Measurements from ENCODE around the gene ABCC1. TPM values are rescaled to one million over a fixed set of nuclear protein-coding genes. Genes with fewer than 3 reads are reported as not detected.
A peak's percentile ranks its signal among the peaks of the same experiment; 100 is the strongest.

ABCC1 gene
- total RNA-seq, 4 donors from 2014 or later = 24.3 to 32.2 (median 25.7) TPM

DNA sequence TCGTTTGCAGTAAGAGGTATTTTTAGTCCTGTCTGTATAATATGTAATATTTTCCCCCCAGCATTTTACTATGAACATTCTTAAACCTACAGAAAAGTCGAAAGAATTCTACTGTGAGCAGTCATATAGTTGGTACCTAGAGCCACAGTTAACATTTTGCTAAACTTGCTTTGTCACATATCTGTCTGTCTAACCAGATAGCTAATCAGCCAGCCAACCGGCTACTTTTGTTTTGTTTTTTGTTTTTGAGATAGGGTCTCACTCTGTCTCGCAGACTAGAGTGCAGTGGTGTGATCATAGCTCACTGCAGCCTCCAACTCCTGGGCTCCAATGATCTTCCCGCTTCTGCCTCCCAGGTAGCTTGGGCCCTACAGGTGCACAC is 73.3 kb downstream of the ABCC1 start:
- peaks cover 0 to 28% (median 0%) of the 10 kb centered on the region in 3 donors for H3K36me3 ChIP-seq
- H3K27me3 ChIP-seq = no peaks in the 10 kb centered on the region
- peaks cover 0 to 35% (median 10%) of the 10 kb centered on the region in 4 donors for H3K4me1 ChIP-seq
- no peaks in the 10 kb centered on the region for H3K9me3 ChIP-seq
- 82% methylated on average over 5 of the region's 5 CpGs for WGBS, 2 donors
- no peak for DNase-seq (ENCODE audit: low spot score in 2 of 2)
- H3K27ac ChIP-seq = peak overlapping the region in 2 of 4 donors; percentile 32 to 75
- TF ChIP-seq CTCF (IDR thresholded peaks at IDR 0.05) = no peak
- TF ChIP-seq EP300 (IDR thresholded peaks at IDR 0.05) = no peak
- TF ChIP-seq POLR2A (IDR thresholded peaks at IDR 0.05) = no peak
- H3K4me3 ChIP-seq = no peak overlapping the region

- peaks cover 0 to under 1% (median 0%) of the 10 kb centered on the region in 3 donors for H3K36me3 ChIP-seq
- peak in 1 of 2 donors; percentile 35 for DNase-seq (ENCODE audit: low spot score in 2 of 2)
- 74 to 76% methylated on average over 8 to 11 of the region's 11 CpGs for WGBS, 2 donors
- H3K9me3 ChIP-seq = no peaks in the 10 kb centered on the region
- H3K27ac ChIP-seq = no peak overlapping the region
- H3K4me3 ChIP-seq = no peak overlapping the region
- no peak for TF ChIP-seq POLR2A (IDR thresholded peaks at IDR 0.05)
- TF ChIP-seq EP300 (IDR thresholded peaks at IDR 0.05) = peak in 1 of 2 donors; percentile 43
- peaks cover 0 to 49% (median 10%) of the 10 kb centered on the region in 4 donors for H3K4me1 ChIP-seq
- H3K27me3 ChIP-seq = no peaks in the 10 kb centered on the region
Observed at GRCh38 chr16:16025214-16025968, 76.0 kb downstream of the ABCC1 start.

- H3K27ac ChIP-seq = no peak overlapping the region
- no peak overlapping the region for H3K4me3 ChIP-seq
- H3K9me3 ChIP-seq = no peaks in the 10 kb centered on the region
- no peaks in the 10 kb centered on the region for H3K36me3 ChIP-seq
- TF ChIP-seq EP300 (IDR thresholded peaks at IDR 0.05) = no peak
- no peak for TF ChIP-seq POLR2A (IDR thresholded peaks at IDR 0.05)
- no peak for TF ChIP-seq CTCF (IDR thresholded peaks at IDR 0.05)
- peaks cover 0 to 33% (median 0%) of the 10 kb centered on the region in 4 donors for H3K4me1 ChIP-seq
- no peak for DNase-seq (ENCODE audit: low spot score in 2 of 2)
- no peaks in the 10 kb centered on the region for H3K27me3 ChIP-seq
- WGBS, 2 donors = 64 to 69% methylated on average over 11 of the region's 11 CpGs
Observed at GRCh38 chr16:16027728-16028310, 78.4 kb downstream of the ABCC1 start.

DNA sequence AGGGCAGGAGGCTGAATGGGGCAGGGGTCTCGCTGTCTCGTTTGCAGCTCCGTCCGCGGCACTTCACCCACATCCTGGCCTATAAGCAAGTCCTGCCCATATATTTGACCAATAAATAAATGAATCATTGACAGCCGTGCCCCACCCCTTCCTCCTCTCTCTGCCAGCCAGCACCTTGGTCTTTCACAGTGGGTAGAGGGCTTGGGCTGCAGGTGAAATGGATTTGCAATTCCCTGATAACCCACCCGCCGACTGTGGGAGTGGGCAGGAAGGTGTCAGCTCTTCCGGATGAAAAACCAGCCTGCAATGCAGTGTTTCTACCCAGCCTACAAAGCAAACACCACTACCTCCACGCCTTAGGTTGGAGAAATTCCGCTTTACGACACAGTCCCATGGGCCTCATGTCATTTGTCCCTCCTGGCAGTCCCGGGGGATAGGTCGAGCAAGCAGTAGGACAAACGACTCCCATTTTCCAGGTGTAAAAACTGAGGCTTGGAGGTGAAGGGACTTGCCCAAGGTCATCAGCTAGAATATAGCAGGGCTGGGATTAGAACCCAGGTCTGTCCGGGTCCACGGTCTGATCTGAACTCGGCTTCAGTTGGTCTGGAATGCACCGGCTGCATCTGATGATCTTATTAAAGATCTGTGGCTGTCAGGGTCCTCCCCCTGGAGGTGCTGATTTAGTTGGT is 79.0 kb downstream of the ABCC1 start:
- DNase-seq (ENCODE audit: low spot score in 2 of 2) = no peak
- peaks cover 0 to 4% (median 0%) of the 10 kb centered on the region in 3 donors for H3K36me3 ChIP-seq
- H3K4me1 ChIP-seq = peaks cover 0 to 32% (median 0%) of the 10 kb centered on the region in 4 donors
- no peaks in the 10 kb centered on the region for H3K27me3 ChIP-seq
- H3K4me3 ChIP-seq = no peak overlapping the region
- TF ChIP-seq POLR2A (IDR thresholded peaks at IDR 0.05) (no peak), EP300 (IDR thresholded peaks at IDR 0.05) (no peak), CTCF (IDR thresholded peaks at IDR 0.05) (no peak)
- peak overlapping the region in 1 of 4 donors; percentile 12 for H3K27ac ChIP-seq
- H3K9me3 ChIP-seq = no peaks in the 10 kb centered on the region
- 83 to 85% methylated on average over 19 of the region's 19 CpGs for WGBS, 2 donors

GRCh38 chr16:16029431-16030011 is 80.1 kb downstream of the ABCC1 start:
- Histone ChIP-seq H3K4me1 (peaks cover 0 to 32% (median 0%) of the 10 kb centered on the region in 4 donors), H3K36me3 (peaks cover 0 to 8% (median 0%) of the 10 kb centered on the region in 3 donors), H3K9me3 (no peaks in the 10 kb centered on the region), H3K27ac (no peak overlapping the region), H3K4me3 (no peak overlapping the region), H3K27me3 (no peaks in the 10 kb centered on the region)
- no peak for DNase-seq (ENCODE audit: low spot score in 2 of 2)
- TF ChIP-seq EP300 (IDR thresholded peaks at IDR 0.05) (peak in 1 of 2 donors; percentile 61), POLR2A (IDR thresholded peaks at IDR 0.05) (no peak)
- WGBS, 2 donors = 84% methylated on average over 5 of the region's 5 CpGs
